Suprapubic skin (tissue), 4 donors: ENCODE measurements around the gene THAP2.

Experiments
- EP300 ChIP-seq: sonication (generic); formaldehyde crosslinking; IDR thresholded peaks from one replicate; pipeline ENCODE4 v1.6.1; 2017; ENCODE audit warnings: antibody characterized with exemption
- POLR2A ChIP-seq, 2 donors: fragments of 450-650 bp; IDR thresholded peaks; one replicate each; pipeline ENCODE4 v1.6.1; 2017; ENCODE audit warnings: antibody characterized with exemption in 2 of 2, mild to moderate bottlenecking in 2 of 2, moderate library complexity in 2 of 2
- POLR2AphosphoS5 ChIP-seq, 3 donors: sonication (generic); formaldehyde crosslinking; IDR thresholded peaks; one replicate each; pipeline ENCODE4 v1.6.1; 2017; ENCODE audit warnings: antibody characterized with exemption in 3 of 3
- TF ChIP-seq, protein P1 (sequence below), 2 donors: fragments of 200-600 bp in 1 of 2; fragments of 450-650 bp in 1 of 2; sonication (generic) in 1 of 2; IDR thresholded peaks; one replicate each; pipeline ENCODE4 v1.5.1; 2016 to 2019; ENCODE audit warnings: antibody characterized with exemption in 2 of 2, mild to moderate bottlenecking in 1 of 2, moderate library complexity in 1 of 2

DNA sequence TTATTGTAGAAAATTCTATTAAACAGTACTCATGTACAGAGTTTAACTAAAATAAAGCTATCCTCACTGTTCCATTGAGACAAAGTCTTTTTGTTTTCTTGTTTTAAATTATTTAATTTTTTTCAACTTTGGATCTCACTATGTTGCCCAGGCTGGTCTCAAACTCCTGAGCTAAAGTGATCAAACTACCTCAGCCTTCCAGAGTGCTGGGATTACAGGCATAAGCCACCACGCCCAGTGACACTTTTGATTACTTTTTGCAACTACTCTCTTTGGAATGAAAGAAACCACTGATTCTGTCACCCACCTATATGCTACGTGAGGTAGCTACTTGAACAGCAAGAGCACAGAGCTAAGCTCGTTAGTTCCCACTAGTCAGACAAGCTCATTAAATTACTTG lies 17.6 kb upstream of the THAP2 start:
- TF ChIP-seq, protein P1, sequence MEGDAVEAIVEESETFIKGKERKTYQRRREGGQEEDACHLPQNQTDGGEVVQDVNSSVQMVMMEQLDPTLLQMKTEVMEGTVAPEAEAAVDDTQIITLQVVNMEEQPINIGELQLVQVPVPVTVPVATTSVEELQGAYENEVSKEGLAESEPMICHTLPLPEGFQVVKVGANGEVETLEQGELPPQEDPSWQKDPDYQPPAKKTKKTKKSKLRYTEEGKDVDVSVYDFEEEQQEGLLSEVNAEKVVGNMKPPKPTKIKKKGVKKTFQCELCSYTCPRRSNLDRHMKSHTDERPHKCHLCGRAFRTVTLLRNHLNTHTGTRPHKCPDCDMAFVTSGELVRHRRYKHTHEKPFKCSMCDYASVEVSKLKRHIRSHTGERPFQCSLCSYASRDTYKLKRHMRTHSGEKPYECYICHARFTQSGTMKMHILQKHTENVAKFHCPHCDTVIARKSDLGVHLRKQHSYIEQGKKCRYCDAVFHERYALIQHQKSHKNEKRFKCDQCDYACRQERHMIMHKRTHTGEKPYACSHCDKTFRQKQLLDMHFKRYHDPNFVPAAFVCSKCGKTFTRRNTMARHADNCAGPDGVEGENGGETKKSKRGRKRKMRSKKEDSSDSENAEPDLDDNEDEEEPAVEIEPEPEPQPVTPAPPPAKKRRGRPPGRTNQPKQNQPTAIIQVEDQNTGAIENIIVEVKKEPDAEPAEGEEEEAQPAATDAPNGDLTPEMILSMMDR (IDR thresholded peaks at IDR 0.05) = no peak
- no peak for TF ChIP-seq POLR2A (IDR thresholded peaks at IDR 0.05)
- TF ChIP-seq POLR2AphosphoS5 (IDR thresholded peaks at IDR 0.05) = no peak
- no peak for TF ChIP-seq EP300
